Hepatocyte (in vitro differentiated cells): ENCODE results near the gene CLEC11A. TPM values are rescaled to one million over a fixed set of nuclear protein-coding genes. Genes with fewer than 3 reads are reported as not detected.
A peak's percentile ranks its signal among the peaks of the same experiment; 100 is the strongest.

Source experiments
- DNase-seq: peaks from one replicate; pipeline ENCODE4 v3.0.0-alpha.2; 2016; ENCODE audit warnings: low spot score
- H2AFZ ChIP-seq: fragments of 200-600 bp; sonication (generic); 2 replicates; pipeline ENCODE4 v1.6.0; 2016; ENCODE audit warnings: antibody characterized with exemption, mild to moderate bottlenecking
- H3K27ac ChIP-seq: fragments of 200-600 bp; sonication (generic); 2 replicates; pipeline ENCODE4 v1.5.1; 2016; ENCODE audit warnings: mild to moderate bottlenecking
- H3K27me3 ChIP-seq: fragments of 200-600 bp; sonication (generic); 2 replicates; pipeline ENCODE4 v1.6.1; 2016
- H3K36me3 ChIP-seq: fragments of 200-600 bp; sonication (generic); replicated peaks from 2 replicates; pipeline ENCODE4 v1.5.1; 2016; ENCODE audit warnings: low read depth; ENCODE audit not compliant: insufficient read depth
- H3K4me1 ChIP-seq: fragments of 200-600 bp; sonication (generic); 2 replicates; pipeline ENCODE4 v1.5.1; 2016; ENCODE audit warnings: mild to moderate bottlenecking, moderate library complexity; ENCODE audit not compliant: insufficient read depth
- H3K4me2 ChIP-seq: fragments of 200-600 bp; sonication (generic); 2 replicates; pipeline ENCODE4 v1.6.0; 2016
- H3K4me3 ChIP-seq: fragments of 200-600 bp; sonication (generic); 2 replicates; pipeline ENCODE4 v1.5.1; 2016; ENCODE audit warnings: mild to moderate bottlenecking
- H3K79me2 ChIP-seq: fragments of 200-600 bp; sonication (generic); 2 replicates; pipeline ENCODE4 v1.6.0; 2017; ENCODE audit warnings: mild to moderate bottlenecking
- H3K9me2 ChIP-seq: fragments of 200-600 bp; sonication (generic); replicated peaks from 2 replicates; pipeline ENCODE4 v1.6.0; 2017; ENCODE audit warnings: mild to moderate bottlenecking; ENCODE audit not compliant: insufficient read depth
- H3K9me3 ChIP-seq: fragments of 200-600 bp; sonication (generic); 2 replicates; pipeline ENCODE4 v1.5.1; 2016; ENCODE audit warnings: low read depth, mild to moderate bottlenecking
- H4K20me1 ChIP-seq: fragments of 200-600 bp; sonication (generic); 2 replicates; pipeline ENCODE4 v1.6.0; 2016; ENCODE audit warnings: mild to moderate bottlenecking; ENCODE audit not compliant: insufficient read depth, poor library complexity, severe bottlenecking
- EZH2 ChIP-seq: fragments of 200-600 bp; sonication (generic); IDR thresholded peaks from 2 replicates; pipeline ENCODE4 v1.6.1; 2016; ENCODE audit warnings: antibody characterized with exemption, mild to moderate bottlenecking, borderline replicate concordance
- EZH2phosphoT487 ChIP-seq: fragments of 200-600 bp; sonication (generic); IDR thresholded peaks from one replicate; pipeline ENCODE4 v1.6.1; 2018; ENCODE audit warnings: antibody characterized with exemption, mild to moderate bottlenecking, low read depth, moderate library complexity; ENCODE audit not compliant: unreplicated experiment, severe bottlenecking
- WGBS: methylation state at CpG from one replicate; pipeline ENCODE4 v1.1.6; 2016; ENCODE audit warnings: low lambda C conversion rate; ENCODE audit errors: missing lambda C conversion rate; 5-methylcytosine and 5-hydroxymethylcytosine counted together
- polyA plus RNA-seq: library from polyadenylated mRNA; unstranded; fragments of >200 nt; fragmentation: Nextera tagmentation; extraction: Ambion mirVana; gene quantifications from 2 replicates; pipeline ENCODE4 v1.2.1, GENCODE V29; 2016
- total RNA-seq: library from RNA; depleted of rRNA; stranded (reverse); fragments of >200 nt; gene quantifications from 2 replicates; pipeline ENCODE4 v1.2.3, GENCODE V29; 2014
- TF ChIP-seq, protein P1 (sequence below): fragments of 200-600 bp; sonication (generic); IDR thresholded peaks from 2 replicates; pipeline ENCODE4 v1.5.1; 2016; ENCODE audit warnings: antibody characterized with exemption, mild to moderate bottlenecking; ENCODE audit not compliant: poor library complexity

The CLEC11A gene
- total and polyA plus RNA-seq, 2 experiments from 2014 or later = 27.6 to 72.4 TPM

DNA sequence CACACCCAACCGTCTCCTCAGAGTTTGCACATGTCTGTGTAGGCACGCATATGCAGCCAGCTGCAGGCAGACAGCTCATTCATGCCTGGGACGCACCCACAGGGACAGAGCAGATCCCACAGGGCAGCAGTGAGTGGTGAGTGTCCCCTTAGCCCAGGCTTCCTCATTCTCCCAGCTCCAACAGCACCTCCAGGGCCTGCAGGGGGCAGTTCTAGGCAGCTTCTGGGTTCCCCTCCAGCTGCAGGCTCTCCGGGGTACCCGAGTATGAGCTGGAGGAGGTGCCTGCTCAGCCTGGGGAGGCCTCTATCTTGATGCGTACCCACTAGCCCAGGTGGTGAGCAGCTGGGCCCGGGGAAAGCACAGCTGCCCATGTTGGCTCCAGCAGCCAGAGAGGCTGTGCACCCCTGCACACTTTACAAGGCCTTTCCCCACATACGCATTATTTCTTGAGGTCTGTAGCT lies 2.2 kb upstream of the CLEC11A start:
- no peaks in the 10 kb centered on the region for H4K20me1 ChIP-seq
- 47% methylated on average over 8 of the region's 8 CpGs for WGBS
- H3K4me1 ChIP-seq = peaks cover 9% of the 10 kb centered on the region
- peaks cover 3% of the 10 kb centered on the region for H3K79me2 ChIP-seq
- TF ChIP-seq EZH2phosphoT487 = no peak
- TF ChIP-seq EZH2 = no peak
- TF ChIP-seq, protein P1, sequence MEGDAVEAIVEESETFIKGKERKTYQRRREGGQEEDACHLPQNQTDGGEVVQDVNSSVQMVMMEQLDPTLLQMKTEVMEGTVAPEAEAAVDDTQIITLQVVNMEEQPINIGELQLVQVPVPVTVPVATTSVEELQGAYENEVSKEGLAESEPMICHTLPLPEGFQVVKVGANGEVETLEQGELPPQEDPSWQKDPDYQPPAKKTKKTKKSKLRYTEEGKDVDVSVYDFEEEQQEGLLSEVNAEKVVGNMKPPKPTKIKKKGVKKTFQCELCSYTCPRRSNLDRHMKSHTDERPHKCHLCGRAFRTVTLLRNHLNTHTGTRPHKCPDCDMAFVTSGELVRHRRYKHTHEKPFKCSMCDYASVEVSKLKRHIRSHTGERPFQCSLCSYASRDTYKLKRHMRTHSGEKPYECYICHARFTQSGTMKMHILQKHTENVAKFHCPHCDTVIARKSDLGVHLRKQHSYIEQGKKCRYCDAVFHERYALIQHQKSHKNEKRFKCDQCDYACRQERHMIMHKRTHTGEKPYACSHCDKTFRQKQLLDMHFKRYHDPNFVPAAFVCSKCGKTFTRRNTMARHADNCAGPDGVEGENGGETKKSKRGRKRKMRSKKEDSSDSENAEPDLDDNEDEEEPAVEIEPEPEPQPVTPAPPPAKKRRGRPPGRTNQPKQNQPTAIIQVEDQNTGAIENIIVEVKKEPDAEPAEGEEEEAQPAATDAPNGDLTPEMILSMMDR = no peak
- no peak overlapping the region for H2AFZ ChIP-seq
- H3K4me3 ChIP-seq = no peak overlapping the region
- H3K27me3 ChIP-seq = peaks cover 47% of the 10 kb centered on the region
- H3K27ac ChIP-seq = no peak overlapping the region
- H3K9me2 ChIP-seq = no peaks in the 10 kb centered on the region
- DNase-seq = no peak
- H3K36me3 ChIP-seq = no peaks in the 10 kb centered on the region
- no peaks in the 10 kb centered on the region for H3K9me3 ChIP-seq
- H3K4me2 ChIP-seq = no peak overlapping the region

DNA sequence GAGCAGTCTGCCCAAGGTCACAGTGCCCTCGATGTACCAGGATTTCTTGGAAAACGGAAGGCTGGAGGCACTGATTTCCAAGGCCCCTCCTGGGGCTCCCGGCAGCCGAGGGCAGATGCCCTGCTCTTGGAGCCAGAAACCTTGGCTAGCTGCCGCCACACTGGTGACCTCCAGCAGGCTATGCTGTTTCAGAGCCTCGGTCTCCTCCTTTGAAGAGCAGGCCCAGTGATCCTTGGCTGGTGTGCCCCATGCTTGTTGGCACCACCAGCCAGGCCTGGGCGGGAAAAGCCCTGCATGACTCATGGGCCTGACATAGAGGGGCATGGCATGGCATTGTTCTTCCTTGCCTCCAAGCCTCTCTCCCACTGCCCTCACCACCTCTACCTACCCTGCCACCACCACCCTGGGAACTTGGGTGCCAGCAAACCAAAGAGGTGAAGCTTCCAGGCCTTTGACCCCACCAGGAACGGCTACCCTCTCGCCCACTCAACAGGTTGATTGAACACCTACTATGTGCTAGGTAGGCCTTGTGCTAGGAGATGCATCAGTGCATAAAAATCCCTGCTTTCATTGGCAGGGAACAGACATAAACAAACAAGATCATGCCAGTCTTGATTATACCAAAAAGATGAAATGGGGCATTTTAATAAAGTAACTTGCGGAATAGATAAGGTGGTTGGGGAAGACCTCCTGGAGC lies 1.6 kb upstream of the CLEC11A start:
- H3K4me1 ChIP-seq = peaks cover 12% of the 10 kb centered on the region
- H3K27me3 ChIP-seq = peaks cover 47% of the 10 kb centered on the region
- DNase-seq = no peak
- H2AFZ ChIP-seq = no peak overlapping the region
- TF ChIP-seq, protein P1 = no peak
- no peak for TF ChIP-seq EZH2
- TF ChIP-seq EZH2phosphoT487 = no peak
- no peaks in the 10 kb centered on the region for H4K20me1 ChIP-seq
- no peaks in the 10 kb centered on the region for H3K9me3 ChIP-seq
- peaks cover 6% of the 10 kb centered on the region for H3K79me2 ChIP-seq
- H3K36me3 ChIP-seq = no peaks in the 10 kb centered on the region
- no peak overlapping the region for H3K4me3 ChIP-seq
- 81% methylated on average over 10 of the region's 10 CpGs for WGBS
- H3K27ac ChIP-seq = no peak overlapping the region
- H3K4me2 ChIP-seq = no peak overlapping the region
- H3K9me2 ChIP-seq = no peaks in the 10 kb centered on the region

DNA sequence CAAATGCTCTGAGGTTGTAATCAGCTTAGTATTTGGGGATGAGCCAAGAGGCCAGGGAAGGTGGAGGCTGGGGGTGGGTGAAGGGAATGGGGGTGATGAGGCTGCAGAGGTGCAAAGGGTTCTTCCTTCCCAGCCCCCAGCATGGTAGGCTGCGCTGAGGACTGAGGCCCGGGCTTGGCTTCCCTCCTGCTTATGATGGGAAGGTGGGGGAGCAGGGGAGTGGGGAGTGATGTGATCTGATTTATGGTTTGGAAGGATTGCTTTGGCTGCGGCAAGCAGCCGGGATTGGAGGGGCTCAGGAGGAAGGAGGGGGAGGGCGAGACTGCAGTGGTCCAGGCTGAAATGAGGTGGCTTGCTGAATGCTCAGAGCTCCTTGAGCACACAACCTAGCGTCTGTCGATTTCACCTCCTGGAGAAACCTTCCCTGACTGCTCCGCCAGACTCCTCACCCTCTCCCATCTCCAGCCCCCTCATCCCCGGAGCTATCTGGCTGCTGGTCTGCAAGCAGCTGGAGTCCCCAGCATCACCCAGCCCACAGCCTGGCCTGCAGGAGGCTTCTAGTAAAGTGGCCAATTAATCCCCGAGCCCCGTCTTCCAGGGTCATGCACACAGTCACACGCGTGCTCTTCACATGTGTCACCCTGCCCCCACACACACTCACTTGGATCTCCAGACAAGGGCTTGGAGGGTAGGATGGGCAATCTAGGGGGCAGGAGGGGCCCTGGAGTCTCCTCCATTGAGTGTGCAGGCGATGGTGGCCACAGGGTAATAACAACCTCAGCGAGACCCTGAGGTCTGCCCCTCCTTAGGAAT lies 757 bp upstream of the CLEC11A start:
- TF ChIP-seq, protein P1 = no peak
- no peak for TF ChIP-seq EZH2phosphoT487
- no peak for TF ChIP-seq EZH2
- 58% methylated on average over 15 of the region's 15 CpGs for WGBS
- Histone ChIP-seq H2AFZ (no peak overlapping the region), H3K36me3 (no peaks in the 10 kb centered on the region), H3K27ac (peak overlapping the region; percentile 60), H3K9me3 (no peaks in the 10 kb centered on the region), H3K4me2 (peak overlapping the region; percentile 82), H3K79me2 (peaks cover 6% of the 10 kb centered on the region), H3K9me2 (no peaks in the 10 kb centered on the region), H3K4me3 (no peak overlapping the region), H3K4me1 (peaks cover 12% of the 10 kb centered on the region), H4K20me1 (no peaks in the 10 kb centered on the region), H3K27me3 (peaks cover 42% of the 10 kb centered on the region)
- DNase-seq = no peak
